GM18511 (cell line): ENCODE data around the gene CD3E.
"Not testable (repeated sequence)": the region's sequence is repeated elsewhere in the genome, so short reads cannot be mapped to it uniquely, and the experiment has no call there.

ENCODE experiments used
- ATAC-seq: cut with Tn5 transposase; IDR thresholded peaks from one replicate; pipeline ENCODE4 v1.9.1; 2021; ENCODE audit warnings: mild to moderate bottlenecking, moderate library complexity; ENCODE audit not compliant: unreplicated experiment

CD3E gene

DNA sequence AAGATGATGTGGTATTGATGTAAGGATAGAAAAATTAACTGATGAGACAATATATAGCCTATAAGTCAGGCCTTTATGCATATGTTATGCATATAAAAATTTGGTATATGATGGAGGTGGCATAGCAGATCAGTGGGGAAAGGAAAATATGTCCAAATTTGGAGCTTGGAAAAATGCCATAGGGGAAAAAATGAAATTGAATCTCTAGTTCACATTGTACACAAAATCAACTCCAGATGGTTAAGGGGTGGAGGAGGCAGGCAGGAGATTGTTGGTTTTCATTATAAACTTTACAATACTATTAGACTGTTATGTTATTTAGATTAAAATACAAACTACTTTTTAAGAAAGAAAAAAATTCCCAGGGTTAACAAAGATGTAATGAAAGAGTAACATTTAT, 15.1 kb upstream of the CD3E start:
- ATAC-seq = no peak

DNA sequence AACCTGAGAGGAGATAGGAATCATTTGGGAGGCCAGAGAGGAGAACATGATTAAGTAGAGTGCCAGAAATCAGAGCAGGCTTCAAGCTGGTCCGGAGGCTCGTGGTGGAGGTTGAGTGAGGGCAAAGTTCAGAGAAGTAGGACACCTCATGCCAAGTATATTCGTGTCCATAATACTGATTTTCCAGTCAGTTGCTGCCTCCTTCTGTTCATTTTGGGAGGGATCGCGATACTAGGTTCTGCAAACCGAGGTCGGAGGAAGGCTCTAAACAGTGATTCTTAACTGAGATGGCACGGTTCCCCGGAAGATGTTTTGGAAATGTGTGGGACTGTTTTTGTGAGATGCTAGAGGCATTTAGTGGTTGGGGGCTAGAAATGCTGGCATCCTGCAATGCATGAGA, 13.6 kb upstream of the CD3E start:
- ATAC-seq = no peak

DNA sequence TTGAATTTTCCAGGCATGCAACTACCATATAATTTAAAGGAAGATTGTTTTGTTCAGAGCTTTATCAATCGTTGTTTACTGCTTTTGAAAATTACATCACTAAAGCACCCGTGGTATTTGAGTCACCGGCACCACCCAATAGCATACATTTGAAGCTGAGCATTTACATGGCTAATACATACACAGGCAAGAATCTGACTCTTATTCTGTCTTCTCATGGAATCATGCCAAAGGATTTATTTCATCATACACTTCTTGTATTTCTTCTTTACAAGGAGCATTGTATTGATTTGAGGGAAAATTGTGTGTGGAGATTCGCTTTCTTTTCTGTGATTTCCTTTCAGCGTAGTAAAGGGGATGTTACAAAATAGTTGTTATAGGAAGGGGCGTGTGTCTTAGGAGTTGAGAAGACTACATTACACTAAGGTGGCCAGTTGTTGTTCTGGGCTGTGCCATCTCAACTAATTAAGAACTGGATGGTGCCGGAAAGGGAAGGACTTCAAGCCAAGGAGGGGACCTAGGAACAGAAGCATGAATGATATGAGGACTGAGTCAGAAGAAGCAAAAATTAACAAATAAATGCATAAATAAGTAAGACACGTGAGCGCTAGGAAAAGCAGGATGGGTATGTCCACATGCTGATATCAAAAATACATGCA, 12.9 kb upstream of the CD3E start:
- ATAC-seq = no peak

DNA sequence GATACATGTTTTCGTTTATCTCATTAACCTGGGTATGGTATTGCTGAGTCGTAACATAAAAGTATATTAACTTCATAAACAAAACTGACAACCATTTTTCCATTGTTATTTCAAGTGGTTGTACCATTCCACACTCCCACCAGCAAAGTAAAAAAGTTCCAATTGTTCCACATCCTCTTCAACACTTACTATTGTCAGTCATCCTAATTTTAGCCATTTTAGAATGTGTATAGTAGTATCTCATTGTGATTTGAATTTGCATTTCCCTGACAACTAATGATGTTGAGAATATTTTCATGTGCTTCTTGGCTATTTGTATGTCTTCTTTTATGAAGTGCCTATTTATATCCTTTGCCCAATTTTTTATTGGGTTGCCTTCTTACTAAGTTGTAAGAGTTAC, 10.5 kb upstream of the CD3E start:
- no peak for ATAC-seq

DNA sequence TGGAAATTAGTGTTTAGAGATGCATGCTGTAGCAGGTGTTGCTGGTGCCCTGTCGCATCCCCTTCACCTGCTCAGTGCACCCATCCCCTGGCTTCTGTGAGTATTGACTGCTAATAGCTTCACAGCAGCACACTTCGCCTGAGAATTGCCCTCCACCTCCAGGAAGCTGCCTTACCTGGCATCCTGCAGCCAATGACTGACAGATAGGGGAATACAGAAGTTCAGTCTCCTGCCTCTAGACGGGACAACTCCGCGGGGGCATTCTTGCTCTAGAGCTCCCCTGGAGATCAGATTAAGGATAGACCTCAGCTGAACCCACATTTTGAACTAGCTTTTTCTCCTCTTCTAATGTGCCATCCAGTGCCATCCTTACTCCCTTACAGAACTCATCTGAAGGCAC, 9.3 kb upstream of the CD3E start:
- ATAC-seq = no peak

DNA sequence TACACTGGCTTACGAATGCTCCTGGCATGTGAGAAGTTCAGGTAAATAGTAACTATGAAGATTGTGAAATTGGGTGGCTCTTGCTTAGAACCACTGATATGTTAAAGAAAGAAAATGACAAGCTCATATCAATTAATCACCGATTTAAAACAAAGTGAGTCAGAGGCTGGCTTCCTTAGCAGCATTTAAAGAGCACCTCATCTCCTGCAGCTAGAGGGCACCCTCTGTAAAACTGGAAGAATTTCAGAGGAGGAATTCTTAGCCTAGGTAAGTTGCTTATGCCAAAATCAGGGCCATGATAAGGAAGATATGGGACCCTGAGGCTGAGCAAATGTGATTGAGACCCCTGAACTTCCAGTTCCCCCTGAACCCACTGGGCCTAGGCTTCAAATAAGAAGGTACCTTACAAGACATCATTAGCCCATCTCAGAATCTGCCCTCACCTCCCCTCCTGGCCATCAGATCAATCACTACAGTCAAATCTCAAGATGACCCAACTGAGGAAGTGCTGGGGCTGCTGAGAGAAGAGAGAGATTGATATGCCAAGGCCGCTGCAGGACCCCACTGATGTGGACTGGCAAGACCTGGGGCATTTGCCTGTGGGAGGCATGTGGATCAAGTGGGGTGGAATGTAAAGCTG, 8.6 kb upstream of the CD3E start:
- no peak for ATAC-seq

DNA sequence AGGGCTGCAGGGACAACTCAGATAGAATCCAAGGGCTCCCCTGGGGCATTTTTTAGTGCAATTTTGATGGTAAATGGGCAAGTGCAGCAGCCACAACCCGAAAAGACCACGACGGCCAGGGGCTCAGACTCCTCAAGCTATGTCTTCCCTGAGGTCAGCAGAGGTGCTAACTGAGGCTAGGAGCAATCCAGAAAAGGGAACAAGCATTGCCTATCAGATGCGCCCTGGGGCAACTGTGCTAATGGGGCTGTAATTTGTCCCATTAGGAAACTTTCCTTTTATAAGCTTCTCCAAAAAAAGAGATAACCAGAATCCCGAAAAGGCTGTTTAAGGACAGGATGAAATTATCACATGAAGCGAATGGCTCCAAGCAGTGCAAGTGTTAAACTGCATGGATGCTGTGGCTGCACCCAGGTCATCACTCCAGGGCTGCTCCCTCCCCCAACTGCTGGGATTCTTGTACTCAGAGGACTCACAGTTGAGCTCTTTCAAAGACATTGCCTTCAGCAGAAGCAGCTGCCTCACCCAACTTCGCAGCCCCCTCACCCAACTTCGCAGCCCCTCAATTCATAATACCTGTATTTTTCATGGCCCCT, 2.8 kb upstream of the CD3E start:
- no peak for ATAC-seq

DNA sequence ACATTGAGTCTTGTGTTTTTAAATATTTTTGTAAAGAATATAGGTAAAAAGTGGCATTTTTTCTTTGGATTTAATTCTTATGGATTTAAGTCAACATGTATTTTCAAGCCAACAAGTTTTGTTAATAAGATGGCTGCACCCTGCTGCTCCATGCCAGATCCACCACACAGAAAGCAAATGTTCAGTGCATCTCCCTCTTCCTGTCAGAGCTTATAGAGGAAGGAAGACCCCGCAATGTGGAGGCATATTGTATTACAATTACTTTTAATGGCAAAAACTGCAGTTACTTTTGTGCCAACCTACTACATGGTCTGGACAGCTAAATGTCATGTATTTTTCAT, 333 bp upstream of the CD3E start:
- no peak for ATAC-seq

DNA sequence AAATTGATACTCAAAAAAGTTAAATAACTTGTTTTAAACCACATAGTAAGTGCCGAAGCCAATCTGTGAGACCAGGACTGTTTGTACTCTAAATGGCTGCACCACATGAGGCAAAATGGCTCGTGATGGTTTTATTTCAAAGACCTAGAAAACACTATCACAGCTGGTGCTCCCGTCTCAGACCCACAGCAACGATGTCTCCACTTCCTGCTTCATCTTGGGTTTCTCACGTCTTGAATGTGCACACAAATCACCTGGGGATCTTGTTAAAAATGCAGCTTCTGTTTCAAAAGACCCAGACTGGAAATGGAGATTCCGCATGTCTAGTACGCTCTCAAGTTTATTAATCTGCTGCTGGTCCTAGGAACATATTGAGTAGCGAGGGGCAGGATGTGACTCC, 1.2 kb downstream of the CD3E start:
- ATAC-seq = no peak

DNA sequence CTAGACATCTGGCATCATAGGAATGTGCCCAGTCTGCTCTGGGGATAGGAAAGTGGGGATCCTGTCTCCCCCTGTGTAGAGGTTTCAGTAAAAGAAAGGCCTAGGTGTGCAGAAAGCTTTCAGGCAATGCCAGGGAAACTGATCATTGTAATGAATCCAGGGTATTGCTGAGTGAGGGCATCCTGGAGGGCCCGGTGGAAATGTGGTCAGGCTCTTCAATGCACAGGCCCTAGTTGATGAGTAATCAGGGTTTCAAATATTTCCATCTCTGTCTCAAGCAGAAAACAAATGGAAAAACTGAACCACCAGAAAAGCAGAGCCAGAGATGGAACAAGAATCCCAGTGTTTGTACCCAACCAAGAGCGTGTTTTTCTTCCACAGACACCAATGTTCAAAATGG, 2.0 kb downstream of the CD3E start:
- no peak for ATAC-seq

DNA sequence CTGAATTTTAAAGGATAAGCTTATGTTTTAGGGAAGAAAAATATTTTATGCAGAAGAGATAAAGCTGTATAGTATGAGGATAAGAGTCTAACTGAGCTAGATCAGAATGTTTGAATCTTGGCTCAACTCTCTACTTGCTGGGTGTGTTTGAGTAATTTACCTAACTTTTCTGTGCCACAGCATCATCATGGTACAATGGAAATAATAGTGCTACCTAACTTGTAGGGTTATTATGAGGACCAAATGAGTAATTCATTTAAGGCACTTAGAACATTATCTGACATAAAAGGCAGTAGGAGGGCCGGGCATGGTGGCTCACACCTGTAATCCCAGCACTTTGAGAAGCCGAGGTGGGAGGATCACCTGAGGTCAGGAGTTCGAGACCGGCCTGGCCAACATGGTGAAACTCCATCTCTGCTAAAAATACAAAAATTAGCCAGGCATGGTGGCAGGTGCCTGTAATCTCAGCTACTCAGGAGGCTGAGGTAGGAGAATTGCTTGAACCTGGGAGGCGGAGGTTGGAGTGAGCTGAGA, 4.5 kb downstream of the CD3E start:
- not testable (repeated sequence) for ATAC-seq

DNA sequence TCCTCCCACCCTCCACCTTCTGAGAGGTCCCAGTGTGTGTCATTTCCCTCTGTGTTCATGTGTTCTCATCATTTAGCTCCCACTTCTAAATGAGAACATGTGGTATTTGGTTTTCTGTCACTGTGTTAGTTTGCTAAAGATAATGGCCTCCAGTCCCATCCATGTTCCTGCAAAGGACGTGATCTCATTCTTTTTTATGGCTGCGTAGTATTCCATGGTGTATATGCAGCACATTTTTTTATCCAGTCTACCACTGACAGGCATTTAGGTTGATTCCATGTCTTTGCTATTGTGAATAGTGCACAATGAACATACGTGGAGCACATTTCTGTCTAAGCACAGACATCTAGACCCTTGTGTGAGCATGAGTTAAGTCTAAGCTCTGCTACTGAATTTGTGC, 5.7 kb downstream of the CD3E start:
- ATAC-seq = no peak

DNA sequence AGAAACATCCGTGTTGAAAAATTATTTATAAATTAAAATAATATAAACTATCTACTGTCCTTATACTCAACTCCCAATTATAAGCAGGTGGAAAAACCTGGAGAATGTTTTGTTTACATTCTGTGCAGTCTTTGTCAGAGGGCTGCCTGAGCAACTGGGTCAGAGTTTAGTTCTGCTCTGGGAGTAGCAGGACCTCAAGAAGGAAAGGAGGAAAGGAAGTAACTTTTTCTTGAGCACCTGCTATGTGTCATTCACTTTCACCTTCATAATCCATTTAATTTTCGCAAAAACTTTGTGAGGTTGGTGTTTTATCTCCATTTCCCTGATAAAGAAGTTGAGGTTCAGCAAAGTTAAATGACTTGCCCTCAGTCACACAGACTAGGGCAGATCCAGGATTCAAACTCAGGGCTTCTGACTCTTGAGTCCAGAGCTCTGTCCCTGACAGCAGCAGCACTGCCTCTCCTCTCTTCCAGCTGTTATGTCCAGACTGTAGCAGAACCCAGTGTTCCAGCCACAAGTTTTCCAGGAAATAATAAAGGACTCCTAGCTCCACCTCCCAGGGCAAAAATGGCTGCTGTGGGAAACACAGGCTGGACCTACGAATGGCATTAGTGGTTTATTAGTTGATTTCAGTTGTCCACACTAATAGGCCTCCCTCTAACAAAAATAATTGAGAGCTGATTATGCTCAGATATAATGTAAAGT, 6.4 kb downstream of the CD3E start:
- ATAC-seq = no peak

DNA sequence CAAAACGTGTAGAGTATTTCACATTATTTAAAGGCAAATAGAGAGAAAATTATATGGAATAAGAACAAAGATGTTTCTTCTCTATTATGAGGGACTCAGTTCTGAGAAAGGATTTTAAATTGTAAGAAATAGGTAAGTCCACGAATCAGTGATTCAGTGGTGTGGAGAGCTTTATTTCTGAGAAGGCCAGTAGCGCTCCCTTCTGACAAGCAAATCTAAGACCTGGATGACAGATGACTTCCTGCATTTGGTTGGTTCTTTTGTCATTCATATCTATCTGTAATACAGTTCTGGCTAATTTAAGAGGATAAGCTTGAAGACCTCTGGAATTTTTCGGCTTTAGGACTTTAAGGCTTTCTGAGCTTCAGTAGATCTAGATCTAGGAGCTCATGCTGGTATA, 7.0 kb downstream of the CD3E start:
- ATAC-seq = no peak

DNA sequence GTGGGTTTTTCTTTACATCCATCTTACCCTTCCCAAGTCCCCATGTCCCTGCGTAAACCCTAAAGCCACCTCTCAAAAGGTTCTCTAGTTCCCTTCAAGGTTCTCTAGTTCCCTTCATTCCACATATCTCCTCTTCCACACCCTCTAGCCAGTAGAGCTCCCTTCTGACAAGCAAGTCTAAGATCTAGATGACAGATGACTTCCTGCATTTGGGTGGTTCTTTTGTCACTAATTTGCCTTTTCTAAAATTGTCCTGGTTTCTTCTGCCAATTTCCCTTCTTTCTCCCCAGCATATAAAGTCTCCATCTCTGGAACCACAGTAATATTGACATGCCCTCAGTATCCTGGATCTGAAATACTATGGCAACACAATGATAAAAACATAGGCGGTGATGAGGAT, 7.8 kb downstream of the CD3E start:
- no peak for ATAC-seq

DNA sequence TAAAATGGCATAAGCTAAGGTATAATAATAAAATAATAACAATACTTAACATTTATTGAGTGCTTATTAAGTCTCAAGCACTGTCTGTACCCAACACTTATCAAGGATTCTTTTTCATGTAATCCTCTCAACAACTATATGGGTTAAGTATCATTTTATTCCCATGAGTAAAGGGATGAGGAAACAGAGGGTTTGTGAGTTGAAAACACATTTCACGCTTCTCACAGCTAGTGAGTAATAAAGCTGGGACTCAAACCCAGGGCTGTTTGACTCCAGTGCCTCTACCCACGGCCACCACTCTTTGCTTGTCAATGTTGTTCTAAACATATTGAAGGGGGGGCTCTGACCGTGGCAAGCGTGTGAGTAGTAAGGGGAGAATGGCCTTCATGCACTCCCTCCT, 8.7 kb downstream of the CD3E start:
- no peak for ATAC-seq

DNA sequence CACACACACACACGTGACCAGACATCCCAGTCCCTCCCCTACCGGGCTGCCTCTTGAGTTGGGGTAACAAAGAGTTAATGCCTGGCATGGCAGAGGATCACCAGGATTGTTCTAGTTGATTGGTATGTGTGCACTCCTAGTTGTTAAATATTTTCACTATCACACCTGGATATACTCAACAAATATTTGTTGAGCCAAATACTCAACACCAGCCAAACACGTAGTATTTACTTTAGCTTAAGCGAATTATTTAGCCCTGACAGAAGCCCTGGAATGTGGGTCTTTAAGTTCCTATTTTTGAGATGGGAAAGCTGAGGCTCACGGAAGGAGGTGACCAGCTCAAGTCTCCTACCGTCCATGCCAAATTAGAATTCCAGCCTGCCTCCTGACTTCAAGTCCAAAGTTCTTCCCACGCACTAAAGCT, 10.5 kb downstream of the CD3E start:
- ATAC-seq = no peak

DNA sequence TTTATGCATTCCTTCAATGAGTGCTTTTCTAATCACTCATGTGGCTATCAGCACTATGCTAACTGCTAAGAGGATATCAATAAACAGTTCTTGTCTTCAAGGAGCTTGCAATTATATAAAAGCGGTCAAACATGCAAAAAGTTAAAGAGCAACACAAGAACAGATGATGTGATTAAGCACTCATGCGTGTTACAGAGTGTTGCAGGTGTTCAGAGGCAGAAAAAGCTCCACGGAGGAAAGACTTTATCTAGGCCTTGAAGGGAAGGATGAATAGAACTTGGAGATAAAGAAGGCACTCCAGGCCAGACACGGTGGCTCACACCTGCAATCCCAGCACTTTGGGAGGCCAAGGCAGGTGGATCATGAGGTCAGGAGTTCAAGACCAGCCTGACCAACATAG, 13.6 kb downstream of the CD3E start:
- no peak for ATAC-seq

DNA sequence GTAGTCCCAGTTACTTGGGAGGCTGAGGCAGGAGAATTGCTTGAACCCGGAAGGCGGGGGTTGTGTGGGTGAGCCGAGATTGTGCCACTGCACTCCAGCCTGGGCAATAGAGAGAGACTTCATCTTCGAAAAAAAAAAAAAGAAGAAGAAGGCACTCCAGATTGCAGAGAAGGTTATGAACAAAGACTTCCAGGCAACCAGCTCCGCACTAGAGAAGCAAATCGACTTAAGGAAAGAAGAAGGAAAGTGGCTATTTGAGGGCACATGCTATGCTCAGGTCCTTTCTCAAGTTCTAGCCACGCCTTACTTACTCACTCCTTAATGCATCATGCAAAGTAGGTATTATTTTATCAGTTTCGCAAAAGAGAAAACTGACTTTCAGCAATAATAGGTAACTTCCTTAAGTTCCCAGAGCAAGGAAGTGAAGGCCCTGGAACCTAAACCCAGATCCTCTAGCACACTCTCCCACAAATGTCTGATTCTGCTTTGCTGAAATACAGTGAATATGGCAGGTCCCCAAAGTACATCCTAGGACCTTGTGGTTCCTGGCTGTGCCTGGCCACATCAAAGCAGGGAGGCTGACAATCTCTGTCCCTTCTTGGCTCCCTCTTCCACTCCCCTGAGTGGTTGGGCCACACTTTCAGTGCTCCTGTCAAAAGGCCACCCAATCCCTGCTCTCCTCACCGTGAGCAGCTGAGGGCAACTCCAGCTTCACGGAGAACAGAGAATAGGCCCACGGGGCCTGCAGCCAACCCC, 14.2 kb downstream of the CD3E start:
- ATAC-seq = no peak

DNA sequence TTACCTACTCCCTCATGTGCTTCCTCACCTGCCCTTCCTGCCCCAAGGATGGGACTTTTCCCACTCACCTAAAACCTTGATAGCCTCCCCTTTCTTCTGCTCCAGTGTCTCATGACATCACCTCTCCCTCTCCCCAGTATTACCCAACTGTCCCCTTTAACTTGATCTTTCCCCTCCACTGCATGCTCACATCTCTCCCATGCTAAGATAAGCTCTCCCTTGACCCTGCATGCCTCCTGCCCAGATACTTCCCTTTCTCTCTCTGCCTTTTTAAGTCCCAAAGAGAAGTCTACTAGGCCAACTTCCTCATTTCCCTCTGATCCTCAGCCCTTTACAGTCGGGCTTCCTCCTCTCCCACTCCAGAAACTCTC, 14.8 kb downstream of the CD3E start:
- no peak for ATAC-seq

DNA sequence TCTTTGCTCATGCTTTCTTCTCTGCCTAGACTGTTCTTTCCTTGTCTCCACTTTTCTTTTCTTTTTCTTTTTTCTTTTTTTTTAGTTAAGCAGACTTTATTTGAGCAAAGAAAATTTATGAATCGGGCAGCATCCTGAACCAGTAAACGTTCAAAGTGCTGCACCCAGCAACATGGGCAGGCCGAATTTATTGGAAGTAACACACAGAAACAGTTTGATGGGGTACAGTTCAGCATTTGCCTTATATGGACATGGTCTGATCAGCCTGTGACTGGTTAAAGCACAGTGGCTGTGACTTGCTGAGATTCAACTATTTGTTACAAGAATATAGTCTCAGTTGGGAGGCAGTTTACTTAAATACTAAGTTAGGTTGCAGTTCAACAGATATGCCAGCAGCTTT, 16.0 kb downstream of the CD3E start:
- no peak for ATAC-seq
